Stimulated activated CD8-positive, alpha-beta memory T cell treated with anti-CD3 and anti-CD28 coated beads, Interleukin-12 subunit alpha, Interleukin-12 subunit beta, amount 100 ng/mL, for 24 hours (primary cell): Measurements from ENCODE around the gene ZBTB8B.

ENCODE experiments used
- DNase-seq: peaks from one replicate; pipeline ENCODE4 v3.0.0-alpha.2; 2020; ENCODE audit errors: extremely low read depth

Gene ZBTB8B

GRCh38 chr1:32508761-32509160, 43.9 kb downstream of the ZBTB8B start:
- no peak for DNase-seq

GRCh38 chr1:32509939-32510338, 45.1 kb downstream of the ZBTB8B start:
- no peak for DNase-seq
